Rectal smooth muscle tissue (tissue), 1 donor: ENCODE results near the gene RSPH10B2.
"Not testable (repeated sequence)": the region's sequence is repeated elsewhere in the genome, so short reads cannot be mapped to it uniquely, and the experiment has no call there.

Source experiments
- H3K27ac ChIP-seq: one replicate; pipeline ENCODE4 v1.7.0; 2013; ENCODE audit warnings: low read depth, low read length, inconsistent platforms
- H3K27me3 ChIP-seq: one replicate; pipeline ENCODE4 v1.7.0; 2013; ENCODE audit warnings: low read length; ENCODE audit not compliant: control insufficient read depth, insufficient read depth
- H3K36me3 ChIP-seq: one replicate; pipeline ENCODE4 v1.7.0; 2013; ENCODE audit warnings: low read length; ENCODE audit not compliant: control insufficient read depth, insufficient read depth
- H3K4me1 ChIP-seq: one replicate; pipeline ENCODE4 v1.7.0; 2013; ENCODE audit warnings: low read length; ENCODE audit not compliant: control insufficient read depth, insufficient read depth
- H3K4me3 ChIP-seq: one replicate; pipeline ENCODE4 v1.7.0; 2013; ENCODE audit warnings: low read length
- H3K9ac ChIP-seq: one replicate; pipeline ENCODE4 v1.7.0; 2013; ENCODE audit warnings: low read length

RSPH10B2 gene

GRCh38 chr7:6753964-6754363 lies at the start of gene RSPH10B2:
TSS of gene RSPH10B2 (plus strand) at chr7:6754103. CDS start at chr7:6757678, 3,575 bp downstream.
- not testable (repeated sequence) for H3K4me3 ChIP-seq, H3K36me3 ChIP-seq, H3K4me1 ChIP-seq, H3K27me3 ChIP-seq, H3K9ac ChIP-seq, H3K27ac ChIP-seq

GRCh38 chr7:6705959-6706665 lies 47.8 kb upstream of the RSPH10B2 start:
- Histone ChIP-seq H3K4me3 (peak overlapping the region; percentile 98), H3K9ac (peak overlapping the region; percentile 80), H3K27ac (peak overlapping the region; percentile 76)

GRCh38 chr7:6706666-6707407 lies 47.1 kb upstream of the RSPH10B2 start, which contains the start of gene ZNF12:
TSS of gene ZNF12 (minus strand) at chr7:6706947. CDS start at chr7:6705173, 1,774 bp downstream.
- H3K36me3 ChIP-seq = peaks cover 10% of the 10 kb centered on the region
- peaks cover 7% of the 10 kb centered on the region for H3K4me1 ChIP-seq
- H3K27ac ChIP-seq = peak within 1 kb of the TSS; percentile 76

More at GRCh38 chr7:6705959-6706665, 47.8 kb upstream of the RSPH10B2 start:
- Histone ChIP-seq H3K4me1 (peaks cover 7% of the 10 kb centered on the region), H3K36me3 (peaks cover 17% of the 10 kb centered on the region), H3K27me3 (no peaks in the 10 kb centered on the region)

GRCh38 chr7:6708304-6708703 lies 45.6 kb upstream of the RSPH10B2 start:
- peaks cover 7% of the 10 kb centered on the region for H3K4me1 ChIP-seq
- H3K36me3 ChIP-seq = peaks cover 9% of the 10 kb centered on the region
- no peaks in the 10 kb centered on the region for H3K27me3 ChIP-seq
- H3K27ac ChIP-seq = no peak overlapping the region
- no peak overlapping the region for H3K4me3 ChIP-seq
- H3K9ac ChIP-seq = no peak overlapping the region

More at GRCh38 chr7:6706666-6707407, 47.1 kb upstream of the RSPH10B2 start, which contains the start of gene ZNF12:
- Histone ChIP-seq H3K9ac (peak within 1 kb of the TSS; percentile 80), H3K4me3 (peak within 1 kb of the TSS; percentile 98), H3K27me3 (no peaks in the 10 kb centered on the region)

- H3K4me3 ChIP-seq = no peak overlapping the region
- H3K4me1 ChIP-seq = peaks cover 7% of the 10 kb centered on the region
- no peaks in the 10 kb centered on the region for H3K27me3 ChIP-seq
- peaks cover under 1% of the 10 kb centered on the region for H3K36me3 ChIP-seq
- no peak overlapping the region for H3K9ac ChIP-seq
- H3K27ac ChIP-seq = no peak overlapping the region
Measured at GRCh38 chr7:6709808-6710207, 44.1 kb upstream of the RSPH10B2 start.

- H3K27ac ChIP-seq = no peak overlapping the region
- no peak overlapping the region for H3K4me3 ChIP-seq
- no peaks in the 10 kb centered on the region for H3K4me1 ChIP-seq
- H3K9ac ChIP-seq = no peak overlapping the region
- no peaks in the 10 kb centered on the region for H3K27me3 ChIP-seq
- H3K36me3 ChIP-seq = no peaks in the 10 kb centered on the region
Measured at GRCh38 chr7:6714360-6714759, 39.5 kb upstream of the RSPH10B2 start.

- not testable (repeated sequence) for H3K4me3 ChIP-seq, H3K9ac ChIP-seq, H3K27me3 ChIP-seq, H3K27ac ChIP-seq, H3K36me3 ChIP-seq, H3K4me1 ChIP-seq
Measured at GRCh38 chr7:6715898-6716297, 38.0 kb upstream of the RSPH10B2 start.

- Histone ChIP-seq H3K27ac (no peak overlapping the region), H3K9ac (no peak overlapping the region), H3K4me3 (no peak overlapping the region), H3K36me3 (no peaks in the 10 kb centered on the region), H3K27me3 (no peaks in the 10 kb centered on the region), H3K4me1 (no peaks in the 10 kb centered on the region)
Measured at GRCh38 chr7:6718124-6718523, 35.8 kb upstream of the RSPH10B2 start.

- H3K4me3 ChIP-seq, H3K9ac ChIP-seq, H3K27ac ChIP-seq, H3K4me1 ChIP-seq, H3K27me3 ChIP-seq, H3K36me3 ChIP-seq: not testable (repeated sequence)
Measured at GRCh38 chr7:6724351-6724750, 29.6 kb upstream of the RSPH10B2 start.

- no peak overlapping the region for H3K4me3 ChIP-seq
- H3K27me3 ChIP-seq = no peaks in the 10 kb centered on the region
- H3K9ac ChIP-seq = no peak overlapping the region
- H3K27ac ChIP-seq = no peak overlapping the region
- H3K36me3 ChIP-seq = no peaks in the 10 kb centered on the region
- no peaks in the 10 kb centered on the region for H3K4me1 ChIP-seq
Measured at GRCh38 chr7:6725003-6725402, 28.9 kb upstream of the RSPH10B2 start.

- H3K4me3 ChIP-seq, H3K27ac ChIP-seq, H3K4me1 ChIP-seq, H3K9ac ChIP-seq, H3K27me3 ChIP-seq, H3K36me3 ChIP-seq: not testable (repeated sequence)
Measured at GRCh38 chr7:6726341-6726740, 27.6 kb upstream of the RSPH10B2 start.

GRCh38 chr7:6727663-6728062 lies 26.2 kb upstream of the RSPH10B2 start:
- no peaks in the 10 kb centered on the region for H3K27me3 ChIP-seq
- H3K36me3 ChIP-seq = no peaks in the 10 kb centered on the region

More at GRCh38 chr7:6727663-6728062, 26.2 kb upstream of the RSPH10B2 start:
- Histone ChIP-seq H3K9ac (no peak overlapping the region), H3K4me1 (no peaks in the 10 kb centered on the region), H3K4me3 (no peak overlapping the region), H3K27ac (no peak overlapping the region)
